Peyer's patch (tissue), 4 donors: ENCODE data around the gene STRC.
"Not testable (repeated sequence)": the region's sequence is repeated elsewhere in the genome, so short reads cannot be mapped to it uniquely, and the experiment has no call there.

Experiments
- CTCF ChIP-seq, 6 experiments: fragments of 450-650 bp in 4 of 6; fragments of 200-600 bp in 2 of 6; sonication (generic) in 1 of 6; IDR thresholded peaks; one replicate each; pipeline ENCODE4 v1.5.1; 2017 to 2019; ENCODE audit warnings: antibody characterized with exemption in 6 of 6, mild to moderate bottlenecking in 3 of 6, moderate library complexity in 1 of 6
- POLR2A ChIP-seq, 2 donors: fragments of 450-650 bp; IDR thresholded peaks; one replicate each; pipeline ENCODE4 v1.5.1; 2017; ENCODE audit warnings: antibody characterized with exemption in 2 of 2, mild to moderate bottlenecking in 2 of 2, moderate library complexity in 2 of 2

GRCh38 chr15:43626937-43627336 is 8.3 kb upstream of the STRC start:
- TF ChIP-seq CTCF, POLR2A (IDR thresholded peaks at IDR 0.05): not testable (repeated sequence)
